ENCODE measurements around the gene TRERF1.

The TRERF1 gene

DNA sequence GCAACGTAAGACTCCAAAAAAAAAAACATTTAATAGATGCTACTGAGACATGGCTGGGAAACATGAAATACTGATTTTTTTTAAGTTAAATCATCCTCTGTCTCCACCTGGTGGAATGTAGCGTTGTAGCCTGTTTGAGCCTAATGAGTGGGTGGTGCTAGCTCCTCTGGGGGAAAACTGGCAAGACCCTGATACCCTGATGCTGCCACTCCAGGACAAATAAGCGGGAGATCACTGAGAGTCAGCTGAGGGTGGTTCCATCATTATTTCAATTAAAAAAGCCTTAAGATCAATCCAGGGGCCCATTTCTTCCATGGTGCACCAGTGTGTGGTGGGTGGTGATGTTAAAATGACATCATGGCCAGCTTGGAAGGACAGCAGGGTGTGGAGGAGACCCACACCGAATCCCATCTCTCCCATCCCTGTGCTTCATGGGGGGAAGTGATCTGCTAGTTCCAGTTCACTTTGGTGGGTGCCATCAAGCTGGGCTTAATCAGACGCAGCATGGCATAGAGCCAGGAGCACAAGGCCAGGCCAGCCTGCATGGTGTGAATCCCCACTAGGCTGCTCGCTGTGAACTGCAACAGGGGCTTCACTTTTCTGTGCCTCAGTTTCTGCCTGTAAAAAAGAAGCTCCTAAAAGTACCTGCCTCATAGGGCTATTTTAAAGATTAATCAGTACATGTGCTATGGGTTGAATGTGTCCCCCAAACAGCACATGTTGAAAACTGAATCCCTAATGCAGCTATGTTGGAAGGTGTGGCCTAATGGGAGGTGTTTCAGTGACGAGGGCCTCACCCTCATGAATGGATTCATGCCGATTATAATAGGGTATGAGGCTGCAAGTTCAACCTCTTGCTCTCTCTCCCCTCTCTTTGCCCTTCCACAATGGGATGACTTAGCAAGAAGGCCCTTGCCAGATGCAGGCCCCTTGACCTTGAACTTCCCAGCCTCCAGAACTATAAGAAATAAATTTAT lies 221.1 kb downstream of the TRERF1 start:
- TF ChIP-seq, protein P1, sequence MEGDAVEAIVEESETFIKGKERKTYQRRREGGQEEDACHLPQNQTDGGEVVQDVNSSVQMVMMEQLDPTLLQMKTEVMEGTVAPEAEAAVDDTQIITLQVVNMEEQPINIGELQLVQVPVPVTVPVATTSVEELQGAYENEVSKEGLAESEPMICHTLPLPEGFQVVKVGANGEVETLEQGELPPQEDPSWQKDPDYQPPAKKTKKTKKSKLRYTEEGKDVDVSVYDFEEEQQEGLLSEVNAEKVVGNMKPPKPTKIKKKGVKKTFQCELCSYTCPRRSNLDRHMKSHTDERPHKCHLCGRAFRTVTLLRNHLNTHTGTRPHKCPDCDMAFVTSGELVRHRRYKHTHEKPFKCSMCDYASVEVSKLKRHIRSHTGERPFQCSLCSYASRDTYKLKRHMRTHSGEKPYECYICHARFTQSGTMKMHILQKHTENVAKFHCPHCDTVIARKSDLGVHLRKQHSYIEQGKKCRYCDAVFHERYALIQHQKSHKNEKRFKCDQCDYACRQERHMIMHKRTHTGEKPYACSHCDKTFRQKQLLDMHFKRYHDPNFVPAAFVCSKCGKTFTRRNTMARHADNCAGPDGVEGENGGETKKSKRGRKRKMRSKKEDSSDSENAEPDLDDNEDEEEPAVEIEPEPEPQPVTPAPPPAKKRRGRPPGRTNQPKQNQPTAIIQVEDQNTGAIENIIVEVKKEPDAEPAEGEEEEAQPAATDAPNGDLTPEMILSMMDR (IDR thresholded peaks at IDR 0.05; ENCODE audit: extremely low read depth, missing control alignments) = peak; percentile 32
- DNase-seq (ENCODE audit: low spot score) = no peak

DNA sequence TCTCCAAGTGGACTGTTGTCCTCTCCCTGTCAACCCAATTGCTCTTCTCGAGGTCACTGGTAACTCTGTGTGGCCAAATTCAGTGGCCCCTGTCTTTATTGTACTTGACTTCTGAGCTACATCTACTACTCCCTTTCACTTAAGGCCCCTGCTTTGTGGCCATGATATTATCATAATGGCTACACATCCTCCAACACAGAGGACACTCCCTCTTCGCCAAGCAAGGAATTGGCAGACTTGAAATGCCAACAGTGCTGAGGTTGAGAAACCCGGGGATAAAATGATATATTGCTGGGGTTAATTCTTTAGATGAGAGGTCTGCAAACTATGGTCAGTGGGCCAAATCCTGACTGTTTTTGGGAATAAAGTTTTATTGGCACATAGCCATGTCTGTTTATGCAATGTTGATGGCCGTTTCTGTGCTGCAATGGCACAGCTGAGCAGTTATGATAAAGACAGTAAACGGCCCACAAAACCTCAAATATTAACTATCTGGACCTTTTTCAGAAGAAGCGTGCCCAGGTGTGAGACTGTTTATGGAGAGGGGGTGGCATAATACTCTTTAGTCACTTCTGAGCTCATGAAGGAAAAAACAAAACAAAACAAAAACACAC lies 222.1 kb downstream of the TRERF1 start:
- DNase-seq (ENCODE audit: low spot score) = no peak
- TF ChIP-seq, protein P1 (IDR thresholded peaks at IDR 0.05; ENCODE audit: extremely low read depth, missing control alignments) = no peak

DNA sequence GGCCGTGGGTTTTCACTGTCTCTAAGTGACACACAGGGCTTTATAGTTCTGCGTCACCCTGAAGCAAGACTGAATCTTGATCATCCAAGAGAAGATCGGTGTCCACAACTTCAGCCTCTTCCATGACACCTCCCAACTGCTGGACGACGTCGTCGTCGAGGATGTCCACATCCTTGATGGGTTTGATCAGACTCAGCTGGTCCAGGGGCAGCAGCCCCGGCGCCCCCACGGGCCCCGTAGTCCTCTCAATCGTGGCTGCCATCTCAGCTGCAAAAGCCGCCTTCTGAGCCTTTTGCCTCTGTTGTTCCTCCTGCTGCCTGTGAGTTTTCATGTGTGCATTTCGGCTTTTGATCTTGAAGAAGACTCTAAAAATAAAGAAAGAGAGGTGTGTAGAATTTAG lies 223.4 kb downstream of the TRERF1 start:
- no peak for DNase-seq (ENCODE audit: low spot score)

DNA sequence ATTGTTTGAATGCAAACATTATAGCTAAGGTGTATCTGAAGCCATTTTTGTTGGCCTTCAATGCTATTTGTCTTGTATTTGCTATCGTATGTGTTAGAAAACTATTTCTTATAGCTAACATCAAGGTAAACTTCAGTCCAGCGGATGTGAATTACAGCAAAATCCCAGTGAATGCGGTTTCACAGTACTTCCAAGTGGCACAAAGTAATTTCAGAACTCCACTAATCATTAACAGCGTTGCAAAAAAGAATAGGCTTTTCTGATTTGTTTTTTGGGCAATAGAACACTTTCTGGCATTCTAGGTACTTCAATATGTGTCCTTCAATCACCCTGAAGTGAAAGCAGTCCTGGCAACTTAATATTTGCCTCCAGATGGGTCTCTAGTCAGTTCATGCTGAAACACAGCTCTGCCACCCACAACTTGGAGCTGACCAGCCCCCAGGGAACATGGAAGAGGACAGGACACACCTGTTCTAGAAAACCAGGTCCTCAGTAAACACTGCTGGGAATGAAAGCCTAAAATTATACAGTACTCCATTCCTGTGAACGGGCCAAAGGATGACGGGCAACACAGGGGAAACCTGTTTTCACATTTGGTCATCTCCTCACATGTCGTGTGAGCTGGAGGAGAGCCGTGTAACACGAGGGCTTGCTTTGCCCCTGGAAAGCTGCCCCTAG lies 224.4 kb downstream of the TRERF1 start:
- no peak for DNase-seq (ENCODE audit: low spot score)
- TF ChIP-seq, protein P1 (IDR thresholded peaks at IDR 0.05; ENCODE audit: extremely low read depth, missing control alignments) = no peak

More for the DNA sequence above, 223.4 kb downstream of the TRERF1 start:
- TF ChIP-seq, protein P1 (IDR thresholded peaks at IDR 0.05; ENCODE audit: extremely low read depth, missing control alignments) = no peak

DNA sequence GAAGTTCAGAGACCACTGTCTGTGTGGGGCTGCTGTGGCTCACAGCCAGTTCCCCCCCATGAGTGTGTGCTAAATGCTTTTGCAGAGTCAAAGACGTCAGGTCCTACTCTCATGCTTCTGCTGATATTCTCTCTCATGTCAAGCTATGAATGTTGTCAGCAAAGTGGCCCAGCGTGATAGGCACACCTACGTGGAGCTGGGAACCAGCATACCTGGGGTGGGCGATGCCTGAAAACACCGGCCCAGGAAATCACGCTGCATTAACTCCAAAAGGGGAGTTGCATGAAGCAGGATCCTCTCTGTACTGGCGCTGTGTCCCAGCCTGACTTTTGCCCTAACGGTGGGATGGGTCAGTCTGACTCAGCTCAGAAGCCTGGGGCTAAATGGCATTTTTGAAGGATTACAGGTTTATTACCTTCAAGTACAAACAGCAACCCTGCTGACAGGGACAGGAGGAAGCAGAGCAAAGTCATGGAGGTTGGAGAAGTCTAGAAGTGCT lies 225.0 kb downstream of the TRERF1 start:
- TF ChIP-seq, protein P1 (IDR thresholded peaks at IDR 0.05; ENCODE audit: extremely low read depth, missing control alignments) = no peak
- DNase-seq (ENCODE audit: low spot score) = no peak

DNA sequence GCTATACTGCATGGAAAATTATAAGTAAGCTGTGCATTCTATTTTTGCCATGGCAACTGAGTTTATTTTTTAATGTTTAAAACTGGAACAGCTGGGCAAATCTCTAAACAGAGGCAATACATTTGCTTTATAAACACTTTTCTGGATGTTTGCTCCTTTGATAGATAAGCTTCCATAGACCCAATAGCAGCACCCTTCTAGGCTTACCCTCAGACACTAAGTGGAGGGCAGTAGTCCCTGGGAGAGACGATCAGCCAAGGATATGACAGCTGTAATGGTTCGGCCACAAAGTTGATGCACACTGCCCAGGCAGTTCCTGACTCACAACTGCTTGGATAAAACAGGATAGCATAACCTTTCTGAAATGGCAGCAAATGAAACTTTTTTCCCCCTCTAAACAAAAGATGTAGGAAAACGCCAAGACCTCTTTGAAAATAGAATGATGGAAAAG lies 225.5 kb downstream of the TRERF1 start:
- TF ChIP-seq, protein P1 (IDR thresholded peaks at IDR 0.05; ENCODE audit: extremely low read depth, missing control alignments) = no peak
- DNase-seq (ENCODE audit: low spot score) = no peak
